MM.1S (cell line): ENCODE results near the gene RCBTB2.

ENCODE experiments used
- DNase-seq: peaks from one replicate; pipeline ENCODE4 v3.0.0-alpha.2; 2015
- H2AFZ ChIP-seq: fragments of 300-600 bp; sonication (generic); 2 replicates; pipeline ENCODE4 v1.6.0; 2016; ENCODE audit warnings: antibody characterized with exemption, low read length
- H3F3A ChIP-seq: fragments of 300-600 bp; sonication (generic); 2 replicates; pipeline ENCODE4 v1.6.1; 2016; ENCODE audit warnings: mild to moderate bottlenecking, antibody characterized with exemption, low read length, moderate library complexity, mixed read lengths; ENCODE audit not compliant: insufficient read depth
- H3K27ac ChIP-seq: fragments of 300-600 bp; sonication (generic); 2 replicates; pipeline ENCODE4 v1.5.1; 2016; ENCODE audit warnings: mild to moderate bottlenecking, low read length
- H3K27me3 ChIP-seq: fragments of 300-600 bp; sonication (generic); replicated peaks from 2 replicates; pipeline ENCODE4 v1.6.0; 2016; ENCODE audit warnings: low read length; ENCODE audit not compliant: insufficient read depth
- H3K36me3 ChIP-seq: fragments of 300-600 bp; sonication (generic); replicated peaks from 2 replicates; pipeline ENCODE4 v1.6.1; 2016; ENCODE audit warnings: mild to moderate bottlenecking, low read length, mixed read lengths; ENCODE audit not compliant: insufficient read depth
- H3K4me1 ChIP-seq: fragments of 300-600 bp; sonication (generic); 2 replicates; pipeline ENCODE4 v1.6.1; 2016; ENCODE audit warnings: low read length, mixed read lengths
- H3K4me2 ChIP-seq: fragments of 300-600 bp; sonication (generic); 2 replicates; pipeline ENCODE4 v1.6.0; 2016; ENCODE audit warnings: low read depth, low read length
- H3K4me3 ChIP-seq: fragments of 300-600 bp; sonication (generic); 2 replicates; pipeline ENCODE4 v1.5.1; 2016; ENCODE audit warnings: low read length, mixed read lengths
- H3K79me2 ChIP-seq: fragments of 300-600 bp; sonication (generic); 2 replicates; pipeline ENCODE4 v1.6.1; 2016; ENCODE audit warnings: mixed run types, low read length, mixed read lengths
- H3K9ac ChIP-seq: fragments of 300-600 bp; sonication (generic); 2 replicates; pipeline ENCODE4 v1.6.1; 2016; ENCODE audit warnings: low read length, mixed read lengths
- H3K9me2 ChIP-seq: fragments of 300-600 bp; sonication (generic); replicated peaks from 2 replicates; pipeline ENCODE4 v1.6.1; 2016; ENCODE audit warnings: mild to moderate bottlenecking, low read length, mixed read lengths; ENCODE audit not compliant: insufficient read depth
- H3K9me3 ChIP-seq: fragments of 300-600 bp; sonication (generic); replicated peaks from 2 replicates; pipeline ENCODE4 v1.6.1; 2016; ENCODE audit warnings: mild to moderate bottlenecking, low read length, mixed read lengths; ENCODE audit not compliant: insufficient read depth
- H4K20me1 ChIP-seq: fragments of 300-600 bp; sonication (generic); 2 replicates; pipeline ENCODE4 v1.6.1; 2016; ENCODE audit warnings: mild to moderate bottlenecking, low read length, moderate library complexity, mixed read lengths; ENCODE audit not compliant: insufficient read depth
- EZH2 ChIP-seq: fragments of 300-600 bp; sonication (generic); optimal IDR thresholded peaks from 2 replicates; pipeline ENCODE3; 2017; ENCODE audit warnings: low read depth, mild to moderate bottlenecking, antibody characterized with exemption, low read length, mixed read lengths
- EZH2phosphoT487 ChIP-seq: fragments of 300-600 bp; sonication (generic); IDR thresholded peaks from 2 replicates; pipeline ENCODE4 v1.6.1; 2018; ENCODE audit warnings: antibody characterized with exemption, low read length
- TF ChIP-seq, protein P1 (sequence below): fragments of 300-600 bp; sonication (generic); IDR thresholded peaks from 2 replicates; pipeline ENCODE4 v1.5.1; 2016; ENCODE audit warnings: antibody characterized with exemption, low read length, mixed read lengths

The RCBTB2 gene

GRCh38 chr13:48446464-48446863 lies 86.4 kb downstream of the RCBTB2 start:
- Histone ChIP-seq H3K27ac (no peak overlapping the region), H3K4me1 (no peaks in the 10 kb centered on the region), H2AFZ (no peak overlapping the region), H3K79me2 (no peaks in the 10 kb centered on the region), H3K9me3 (no peaks in the 10 kb centered on the region), H3K9me2 (no peaks in the 10 kb centered on the region), H3K4me3 (no peak overlapping the region), H3K36me3 (no peaks in the 10 kb centered on the region), H4K20me1 (no peaks in the 10 kb centered on the region), H3F3A (0 out of 2 replicates have a peak, but pooled peaks cover 3% of the 10 kb centered on the region), H3K27me3 (no peaks in the 10 kb centered on the region), H3K4me2 (no peak overlapping the region), H3K9ac (no peak overlapping the region)
- DNase-seq: no peak
- TF ChIP-seq EZH2phosphoT487 (no peak), EZH2 (no peak)
- TF ChIP-seq, protein P1, sequence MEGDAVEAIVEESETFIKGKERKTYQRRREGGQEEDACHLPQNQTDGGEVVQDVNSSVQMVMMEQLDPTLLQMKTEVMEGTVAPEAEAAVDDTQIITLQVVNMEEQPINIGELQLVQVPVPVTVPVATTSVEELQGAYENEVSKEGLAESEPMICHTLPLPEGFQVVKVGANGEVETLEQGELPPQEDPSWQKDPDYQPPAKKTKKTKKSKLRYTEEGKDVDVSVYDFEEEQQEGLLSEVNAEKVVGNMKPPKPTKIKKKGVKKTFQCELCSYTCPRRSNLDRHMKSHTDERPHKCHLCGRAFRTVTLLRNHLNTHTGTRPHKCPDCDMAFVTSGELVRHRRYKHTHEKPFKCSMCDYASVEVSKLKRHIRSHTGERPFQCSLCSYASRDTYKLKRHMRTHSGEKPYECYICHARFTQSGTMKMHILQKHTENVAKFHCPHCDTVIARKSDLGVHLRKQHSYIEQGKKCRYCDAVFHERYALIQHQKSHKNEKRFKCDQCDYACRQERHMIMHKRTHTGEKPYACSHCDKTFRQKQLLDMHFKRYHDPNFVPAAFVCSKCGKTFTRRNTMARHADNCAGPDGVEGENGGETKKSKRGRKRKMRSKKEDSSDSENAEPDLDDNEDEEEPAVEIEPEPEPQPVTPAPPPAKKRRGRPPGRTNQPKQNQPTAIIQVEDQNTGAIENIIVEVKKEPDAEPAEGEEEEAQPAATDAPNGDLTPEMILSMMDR: no peak

DNA sequence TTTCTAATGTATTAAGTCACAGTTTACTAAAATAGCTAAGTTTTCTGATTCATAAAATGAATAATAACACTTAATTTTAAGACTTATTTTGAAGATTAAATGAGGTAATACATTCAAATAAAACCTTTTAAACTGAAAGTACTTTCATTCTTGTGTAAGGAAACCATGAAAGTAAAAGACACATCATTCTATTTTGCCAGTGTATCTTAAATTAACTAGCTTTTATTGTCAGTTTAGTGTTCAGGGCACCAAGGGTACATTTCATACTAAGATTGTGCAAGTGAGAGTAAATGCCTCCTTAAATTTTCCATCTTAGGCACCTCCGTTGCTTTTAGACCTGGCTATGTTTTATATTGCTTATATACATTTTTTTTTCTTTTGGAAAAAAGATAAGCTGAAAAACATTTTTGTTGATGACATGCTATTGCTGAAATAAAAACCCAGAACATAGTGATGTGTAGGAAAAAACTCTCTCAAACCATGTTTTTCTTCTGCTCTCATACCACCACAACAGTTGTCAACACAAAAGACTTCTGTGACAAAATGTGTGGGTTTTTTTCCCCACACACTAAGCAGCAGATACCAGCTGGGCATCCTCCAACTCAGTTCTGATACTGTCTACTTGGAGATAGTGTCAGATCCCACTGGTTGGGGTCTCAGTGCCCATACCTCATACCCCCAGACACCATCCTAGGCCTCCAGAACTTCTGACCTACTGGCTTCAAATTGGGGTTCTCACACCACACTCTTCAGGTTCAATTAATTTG lies 89.3 kb downstream of the RCBTB2 start:
- H3K4me2 ChIP-seq: no peak overlapping the region
- no peaks in the 10 kb centered on the region for H3K36me3 ChIP-seq
- no peaks in the 10 kb centered on the region for H4K20me1 ChIP-seq
- H2AFZ ChIP-seq: no peak overlapping the region
- H3K27ac ChIP-seq: no peak overlapping the region
- H3K27me3 ChIP-seq: no peaks in the 10 kb centered on the region
- 0 out of 2 replicates have a peak, but pooled peaks cover 3% of the 10 kb centered on the region for H3F3A ChIP-seq
- TF ChIP-seq EZH2phosphoT487 (no peak), EZH2 (no peak)
- TF ChIP-seq, protein P1: no peak
- no peaks in the 10 kb centered on the region for H3K79me2 ChIP-seq
- DNase-seq: no peak
- H3K9me2 ChIP-seq: no peaks in the 10 kb centered on the region
- no peaks in the 10 kb centered on the region for H3K9me3 ChIP-seq
- H3K9ac ChIP-seq: no peak overlapping the region
- H3K4me1 ChIP-seq: no peaks in the 10 kb centered on the region
- H3K4me3 ChIP-seq: no peak overlapping the region
